H9 (cell line): ENCODE measurements around the gene FAXC. TPM values are rescaled to one million over a fixed set of nuclear protein-coding genes. Genes with fewer than 3 reads are reported as not detected.

Experiments used
- DNase-seq: peaks from one replicate; pipeline ENCODE4 v3.0.0-alpha.2; 2017
- H2AFZ ChIP-seq: one replicate; pipeline ENCODE4 v1.6.1; 2013; ENCODE audit warnings: mild to moderate bottlenecking, low read length, control low read depth, moderate library complexity
- H2AK5ac ChIP-seq: 2 replicates; pipeline ENCODE4 v1.6.1; 2013; ENCODE audit warnings: low read length, control low read depth, mixed read lengths; ENCODE audit not compliant: insufficient read length
- H2BK120ac ChIP-seq: one replicate; pipeline ENCODE4 v1.6.1; 2013; ENCODE audit warnings: low read depth, mild to moderate bottlenecking, low read length, control low read depth, inconsistent platforms; ENCODE audit not compliant: poor library complexity, severe bottlenecking
- H2BK12ac ChIP-seq: 2 replicates; pipeline ENCODE4 v1.6.1; 2013; ENCODE audit warnings: low read length, control low read depth, mixed read lengths, low read depth; ENCODE audit not compliant: insufficient read length
- H2BK15ac ChIP-seq: 2 replicates; pipeline ENCODE4 v1.6.1; 2013; ENCODE audit warnings: low read depth, low read length, control low read depth
- H2BK20ac ChIP-seq: one replicate; pipeline ENCODE4 v1.6.1; 2013; ENCODE audit warnings: low read depth, mild to moderate bottlenecking, low read length, control low read depth, inconsistent platforms; ENCODE audit not compliant: poor library complexity, severe bottlenecking
- H2BK5ac ChIP-seq: 2 replicates; pipeline ENCODE4 v1.6.1; 2013; ENCODE audit warnings: low read length, control low read depth, mixed read lengths; ENCODE audit not compliant: insufficient read length
- H3K14ac ChIP-seq: 2 replicates; pipeline ENCODE4 v1.6.1; 2013; ENCODE audit warnings: low read length, control low read depth; ENCODE audit not compliant: insufficient read depth
- H3K18ac ChIP-seq: 2 replicates; pipeline ENCODE4 v1.6.1; 2013; ENCODE audit warnings: low read depth, mild to moderate bottlenecking, mixed read lengths, low read length, control low read depth; ENCODE audit not compliant: insufficient read length
- H3K23ac ChIP-seq: 2 replicates; pipeline ENCODE4 v1.6.1; 2013; ENCODE audit warnings: low read length, control low read depth, mixed read lengths, low read depth; ENCODE audit not compliant: insufficient read length
- H3K23me2 ChIP-seq: 2 replicates; pipeline ENCODE4 v1.6.1; 2013; ENCODE audit warnings: low read depth, mild to moderate bottlenecking, mixed read lengths, low read length, control low read depth; ENCODE audit not compliant: insufficient read length, poor library complexity, severe bottlenecking
- H3K27ac ChIP-seq: 2 replicates; pipeline ENCODE4 v1.5.1; 2013; ENCODE audit warnings: low read length, control low read depth, mixed read lengths, low read depth; ENCODE audit not compliant: insufficient read length
- H3K27me3 ChIP-seq: 2 replicates; pipeline ENCODE4 v1.6.1; 2013; ENCODE audit warnings: low read length, control low read depth, inconsistent platforms; ENCODE audit not compliant: insufficient read depth
- H3K4ac ChIP-seq: 2 replicates; pipeline ENCODE4 v1.6.1; 2013; ENCODE audit warnings: low read depth, mild to moderate bottlenecking, control low read depth, inconsistent platforms, low read length, moderate library complexity
- H3K4me1 ChIP-seq: 2 replicates; pipeline ENCODE4 v1.6.1; 2013; ENCODE audit warnings: low read length, control low read depth, inconsistent platforms; ENCODE audit not compliant: insufficient read depth
- H3K4me2 ChIP-seq: 2 replicates; pipeline ENCODE4 v1.6.1; 2013; ENCODE audit warnings: low read length, control low read depth, mixed read lengths; ENCODE audit not compliant: insufficient read length, insufficient read depth
- H3K56ac ChIP-seq: 2 replicates; pipeline ENCODE4 v1.6.1; 2013; ENCODE audit warnings: low read depth, mild to moderate bottlenecking, mixed read lengths, low read length, control low read depth; ENCODE audit not compliant: insufficient read length
- H3K79me1 ChIP-seq: 2 replicates; pipeline ENCODE4 v1.6.1; 2013; ENCODE audit warnings: low read depth, mild to moderate bottlenecking, moderate library complexity, low read length, control low read depth, inconsistent platforms; ENCODE audit not compliant: insufficient read depth, poor library complexity, severe bottlenecking
- H3K79me2 ChIP-seq: 2 replicates; pipeline ENCODE4 v1.6.1; 2013; ENCODE audit warnings: low read length, control low read depth, inconsistent platforms; ENCODE audit not compliant: insufficient read depth
- H3K9ac ChIP-seq: 2 replicates; pipeline ENCODE4 v1.6.1; 2013; ENCODE audit warnings: low read length, control low read depth, mixed read lengths; ENCODE audit not compliant: insufficient read length; ENCODE audit errors: extremely low read depth
- H3K9me3 ChIP-seq: one replicate; pipeline ENCODE4 v1.6.1; 2013; ENCODE audit warnings: low read depth, low read length, inconsistent platforms; ENCODE audit not compliant: control insufficient read depth
- H3T11ph ChIP-seq: one replicate; pipeline ENCODE4 v1.6.1; 2013; ENCODE audit warnings: mild to moderate bottlenecking, low read length, control low read depth, inconsistent platforms
- H4K20me1 ChIP-seq: one replicate; pipeline ENCODE4 v1.6.1; 2013; ENCODE audit not compliant: control insufficient read depth, insufficient read length, insufficient read depth
- H4K5ac ChIP-seq: 2 replicates; pipeline ENCODE4 v1.6.1; 2013; ENCODE audit warnings: low read depth, mild to moderate bottlenecking, mixed read lengths, low read length, control low read depth; ENCODE audit not compliant: insufficient read length
- H4K8ac ChIP-seq: replicated peaks from 2 replicates; pipeline ENCODE4 v1.6.1; 2013; ENCODE audit warnings: low read length, control low read depth, mixed read lengths, low read depth; ENCODE audit not compliant: insufficient read length
- H4K91ac ChIP-seq: 2 replicates; pipeline ENCODE4 v1.6.1; 2013; ENCODE audit warnings: low read depth, mild to moderate bottlenecking, moderate library complexity, mixed read lengths, low read length, control low read depth; ENCODE audit not compliant: insufficient read length
- H3K27ac Mint-ChIP-seq, 3 experiments: 2 replicates in 2 of 3; 3 replicates in 1 of 3; pipeline ENCODE4 v1.8.0; 2020 to 2021; ENCODE audit warnings: mixed read lengths in 3 of 3, mild to moderate bottlenecking in 1 of 3, moderate library complexity in 1 of 3
- H3K27me3 Mint-ChIP-seq: 2 replicates; pipeline ENCODE4 v1.8.0; 2021; ENCODE audit warnings: low read depth, mild to moderate bottlenecking, moderate library complexity, mixed read lengths
- H3K36me3 Mint-ChIP-seq, 3 experiments: 2 replicates in 2 of 3; 3 replicates in 1 of 3; pipeline ENCODE4 v1.8.0; 2020 to 2021; ENCODE audit warnings: low read depth in 3 of 3, mixed read lengths in 3 of 3; ENCODE audit not compliant: insufficient read depth in 1 of 3
- H3K4me1 Mint-ChIP-seq, 2 experiments: 2 replicates each; pipeline ENCODE4 v1.8.0; 2020; ENCODE audit warnings: mixed read lengths in 2 of 2
- H3K4me3 Mint-ChIP-seq, 2 experiments: 2 replicates in 1 of 2; 3 replicates in 1 of 2; pipeline ENCODE4 v1.8.0; 2020 to 2021; ENCODE audit warnings: mild to moderate bottlenecking in 2 of 2, mixed read lengths in 2 of 2, moderate library complexity in 1 of 2
- H3K9me3 Mint-ChIP-seq, 2 experiments: 2 replicates in 1 of 2; 3 replicates in 1 of 2; pipeline ENCODE4 v1.8.0; 2020; ENCODE audit warnings: mild to moderate bottlenecking in 2 of 2, mixed read lengths in 2 of 2, moderate library complexity in 1 of 2
- WGBS: extraction: QIAGEN DNeasy Blood & Tissue Kit; methylation state at CpG from one replicate; pipeline ENCODE4 v1.1.7; 2013; ENCODE audit warnings: missing lambda C conversion rate, low lambda C conversion rate, mixed read lengths; ENCODE audit not compliant: insufficient read length; ENCODE audit errors: extremely low coverage; 5-methylcytosine and 5-hydroxymethylcytosine counted together
- total RNA-seq: library from RNA; stranded (reverse); gene quantifications from 2 replicates; pipeline ENCODE4 v1.2.1, GENCODE V29; 2021
- TF ChIP-seq, protein P1 (sequence below): fragments of 200-600 bp; sonication (generic); conservative IDR thresholded peaks from 3 replicates; pipeline ENCODE4 v1.8.0; 2021; ENCODE audit warnings: antibody characterized with exemption, mild to moderate bottlenecking

FAXC gene
- total RNA-seq, 1 experiment from 2014 or later = 17.2 TPM

GRCh38 chr6:99331531-99331930, 17.9 kb downstream of the FAXC start:
- no peak overlapping the region for H3K18ac ChIP-seq
- no peak overlapping the region for H4K91ac ChIP-seq
- Mint-ChIP-seq H3K27me3 (no peaks in the 10 kb centered on the region), H3K4me3 (no peak overlapping the region), H3K4me1 (peaks cover 10 to 12% of the 10 kb centered on the region in 2 experiments), H3K9me3 (no peaks in the 10 kb centered on the region), H3K36me3 (peaks cover 0 to 15% (median 0%) of the 10 kb centered on the region in 3 experiments; a peak in 2 of 7 replicates), H3K27ac (no peak overlapping the region)
- H2AK5ac ChIP-seq = no peak overlapping the region
- H2AFZ ChIP-seq = no peak overlapping the region
- no peak overlapping the region for H3K23ac ChIP-seq
- no peak overlapping the region for H2BK15ac ChIP-seq
- H2BK120ac ChIP-seq = no peak overlapping the region
- no peak overlapping the region for H3K9ac ChIP-seq
- no CpG with 5 or more reads among the region's 3 CpGs for WGBS
- no peaks in the 10 kb centered on the region for H3K79me2 ChIP-seq
- no peaks in the 10 kb centered on the region for H3K27me3 ChIP-seq
- TF ChIP-seq, protein P1, sequence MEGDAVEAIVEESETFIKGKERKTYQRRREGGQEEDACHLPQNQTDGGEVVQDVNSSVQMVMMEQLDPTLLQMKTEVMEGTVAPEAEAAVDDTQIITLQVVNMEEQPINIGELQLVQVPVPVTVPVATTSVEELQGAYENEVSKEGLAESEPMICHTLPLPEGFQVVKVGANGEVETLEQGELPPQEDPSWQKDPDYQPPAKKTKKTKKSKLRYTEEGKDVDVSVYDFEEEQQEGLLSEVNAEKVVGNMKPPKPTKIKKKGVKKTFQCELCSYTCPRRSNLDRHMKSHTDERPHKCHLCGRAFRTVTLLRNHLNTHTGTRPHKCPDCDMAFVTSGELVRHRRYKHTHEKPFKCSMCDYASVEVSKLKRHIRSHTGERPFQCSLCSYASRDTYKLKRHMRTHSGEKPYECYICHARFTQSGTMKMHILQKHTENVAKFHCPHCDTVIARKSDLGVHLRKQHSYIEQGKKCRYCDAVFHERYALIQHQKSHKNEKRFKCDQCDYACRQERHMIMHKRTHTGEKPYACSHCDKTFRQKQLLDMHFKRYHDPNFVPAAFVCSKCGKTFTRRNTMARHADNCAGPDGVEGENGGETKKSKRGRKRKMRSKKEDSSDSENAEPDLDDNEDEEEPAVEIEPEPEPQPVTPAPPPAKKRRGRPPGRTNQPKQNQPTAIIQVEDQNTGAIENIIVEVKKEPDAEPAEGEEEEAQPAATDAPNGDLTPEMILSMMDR = no peak
- no peaks in the 10 kb centered on the region for H4K20me1 ChIP-seq
- H2BK20ac ChIP-seq = no peak overlapping the region
- H3K23me2 ChIP-seq = no peaks in the 10 kb centered on the region
- no peak overlapping the region for H3T11ph ChIP-seq
- H3K9me3 ChIP-seq = no peaks in the 10 kb centered on the region
- no peak overlapping the region for H3K56ac ChIP-seq
- no peak for DNase-seq
- H3K27ac ChIP-seq = no peak overlapping the region
- no peak overlapping the region for H4K5ac ChIP-seq
- no peak overlapping the region for H2BK12ac ChIP-seq
- no peak overlapping the region for H4K8ac ChIP-seq
- H3K79me1 ChIP-seq = no peaks in the 10 kb centered on the region
- H3K14ac ChIP-seq = no peak overlapping the region
- no peak overlapping the region for H3K4me2 ChIP-seq
- H3K4me1 ChIP-seq = peaks cover 4% of the 10 kb centered on the region; the same call in 1 of the 2 replicates
- no peak overlapping the region for H2BK5ac ChIP-seq
- no peak overlapping the region for H3K4ac ChIP-seq
